ENCODE measurements around the gene RASSF5.
A peak's percentile ranks its signal among the peaks of the same experiment; 100 is the strongest.

The RASSF5 gene

GRCh38 chr1:206538086-206538770, 30.9 kb downstream of the RASSF5 start:
- DNase-seq (ENCODE audit: low read depth, low spot score) = no peak
- Histone ChIP-seq H3K4me3 (ENCODE audit: insufficient read length, low read depth) (no peak overlapping the region), H3K9ac (ENCODE audit: insufficient read length, low read depth) (no peak overlapping the region), H3K27me3 (ENCODE audit: insufficient read depth, insufficient read length) (peaks cover 5% of the 10 kb centered on the region), H3K9me3 (ENCODE audit: insufficient read depth, low read length) (no peaks in the 10 kb centered on the region), H3K4me1 (ENCODE audit: insufficient read depth, insufficient read length) (no peaks in the 10 kb centered on the region), H3K36me3 (ENCODE audit: insufficient read depth, insufficient read length, low read length) (no peaks in the 10 kb centered on the region)
- no peak for TF ChIP-seq YY1 (IDR thresholded peaks at IDR 0.05; ENCODE audit: insufficient read depth, insufficient read length)
- TF ChIP-seq ZNF274 (IDR thresholded peaks at IDR 0.05; ENCODE audit: low read depth, low read length) = no peak
- TF ChIP-seq SUZ12 (IDR thresholded peaks at IDR 0.05; ENCODE audit: extremely low read depth, insufficient read depth, insufficient read length) = no peak

- Histone ChIP-seq H3K9ac (ENCODE audit: insufficient read length, low read depth) (no peak overlapping the region), H3K4me1 (ENCODE audit: insufficient read depth, insufficient read length) (no peaks in the 10 kb centered on the region), H3K36me3 (ENCODE audit: insufficient read depth, insufficient read length, low read length) (no peaks in the 10 kb centered on the region), H3K4me3 (ENCODE audit: insufficient read length, low read depth) (no peak overlapping the region), H3K9me3 (ENCODE audit: insufficient read depth, low read length) (no peaks in the 10 kb centered on the region), H3K27me3 (ENCODE audit: insufficient read depth, insufficient read length) (no peaks in the 10 kb centered on the region)
- no peak for DNase-seq (ENCODE audit: low read depth, low spot score)
- TF ChIP-seq YY1 (IDR thresholded peaks at IDR 0.05; ENCODE audit: insufficient read depth, insufficient read length) (no peak), ZNF274 (IDR thresholded peaks at IDR 0.05; ENCODE audit: low read depth, low read length) (no peak), SUZ12 (IDR thresholded peaks at IDR 0.05; ENCODE audit: extremely low read depth, insufficient read depth, insufficient read length) (no peak)
Measured at GRCh38 chr1:206538901-206539640, 31.7 kb downstream of the RASSF5 start.

- DNase-seq (ENCODE audit: low read depth, low spot score) = no peak
- Histone ChIP-seq H3K36me3 (ENCODE audit: insufficient read depth, insufficient read length, low read length) (no peaks in the 10 kb centered on the region), H3K9me3 (ENCODE audit: insufficient read depth, low read length) (no peaks in the 10 kb centered on the region), H3K9ac (ENCODE audit: insufficient read length, low read depth) (no peak overlapping the region), H3K27me3 (ENCODE audit: insufficient read depth, insufficient read length) (no peaks in the 10 kb centered on the region), H3K4me3 (ENCODE audit: insufficient read length, low read depth) (no peak overlapping the region), H3K4me1 (ENCODE audit: insufficient read depth, insufficient read length) (no peaks in the 10 kb centered on the region)
- TF ChIP-seq YY1 (IDR thresholded peaks at IDR 0.05; ENCODE audit: insufficient read depth, insufficient read length) (no peak), ZNF274 (IDR thresholded peaks at IDR 0.05; ENCODE audit: low read depth, low read length) (no peak), SUZ12 (IDR thresholded peaks at IDR 0.05; ENCODE audit: extremely low read depth, insufficient read depth, insufficient read length) (no peak)
Measured at GRCh38 chr1:206540044-206540780, 32.9 kb downstream of the RASSF5 start.

- Histone ChIP-seq H3K27me3 (ENCODE audit: insufficient read depth, insufficient read length) (no peaks in the 10 kb centered on the region), H3K4me1 (ENCODE audit: insufficient read depth, insufficient read length) (no peaks in the 10 kb centered on the region), H3K9me3 (ENCODE audit: insufficient read depth, low read length) (no peaks in the 10 kb centered on the region), H3K36me3 (ENCODE audit: insufficient read depth, insufficient read length, low read length) (no peaks in the 10 kb centered on the region), H3K9ac (ENCODE audit: insufficient read length, low read depth) (no peak overlapping the region), H3K4me3 (ENCODE audit: insufficient read length, low read depth) (no peak overlapping the region)
- DNase-seq (ENCODE audit: low read depth, low spot score) = no peak
- TF ChIP-seq SUZ12 (IDR thresholded peaks at IDR 0.05; ENCODE audit: extremely low read depth, insufficient read depth, insufficient read length) (no peak), YY1 (IDR thresholded peaks at IDR 0.05; ENCODE audit: insufficient read depth, insufficient read length) (no peak), ZNF274 (IDR thresholded peaks at IDR 0.05; ENCODE audit: low read depth, low read length) (no peak)
Measured at GRCh38 chr1:206541236-206541833, 34.0 kb downstream of the RASSF5 start.

GRCh38 chr1:206544562-206545257, 37.4 kb downstream of the RASSF5 start:
- H3K4me1 ChIP-seq (ENCODE audit: insufficient read depth, insufficient read length) = no peaks in the 10 kb centered on the region
- no peak for TF ChIP-seq ZNF274 (IDR thresholded peaks at IDR 0.05; ENCODE audit: low read depth, low read length)
- TF ChIP-seq SUZ12 (IDR thresholded peaks at IDR 0.05; ENCODE audit: extremely low read depth, insufficient read depth, insufficient read length) = no peak
- no peak for TF ChIP-seq YY1 (IDR thresholded peaks at IDR 0.05; ENCODE audit: insufficient read depth, insufficient read length)
- H3K36me3 ChIP-seq (ENCODE audit: insufficient read depth, insufficient read length, low read length) = no peaks in the 10 kb centered on the region
- DNase-seq (ENCODE audit: low read depth, low spot score) = peak; percentile 86
- H3K4me3 ChIP-seq (ENCODE audit: insufficient read length, low read depth) = no peak overlapping the region
- no peaks in the 10 kb centered on the region for H3K27me3 ChIP-seq (ENCODE audit: insufficient read depth, insufficient read length)
- H3K9me3 ChIP-seq (ENCODE audit: insufficient read depth, low read length) = no peaks in the 10 kb centered on the region
- H3K9ac ChIP-seq (ENCODE audit: insufficient read length, low read depth) = peak overlapping the region; percentile 37

GRCh38 chr1:206545351-206545750, 38.0 kb downstream of the RASSF5 start:
- Histone ChIP-seq H3K4me1 (ENCODE audit: insufficient read depth, insufficient read length) (no peaks in the 10 kb centered on the region), H3K9ac (ENCODE audit: insufficient read length, low read depth) (no peak overlapping the region), H3K36me3 (ENCODE audit: insufficient read depth, insufficient read length, low read length) (no peaks in the 10 kb centered on the region), H3K9me3 (ENCODE audit: insufficient read depth, low read length) (no peaks in the 10 kb centered on the region), H3K4me3 (ENCODE audit: insufficient read length, low read depth) (no peak overlapping the region), H3K27me3 (ENCODE audit: insufficient read depth, insufficient read length) (no peaks in the 10 kb centered on the region)
- DNase-seq (ENCODE audit: low read depth, low spot score) = no peak
- no peak for TF ChIP-seq SUZ12 (IDR thresholded peaks at IDR 0.05; ENCODE audit: extremely low read depth, insufficient read depth, insufficient read length)
